CD4-positive, alpha-beta T cell (primary cell): ENCODE data around the gene OTX1. TPM values are rescaled to one million over a fixed set of nuclear protein-coding genes. Genes with fewer than 3 reads are reported as not detected.

Experiments used
- ATAC-seq: fragments of 200-7000 bp; cut with Tn5 transposase; one replicate; pipeline ENCODE4 v1.10.0; 2022; ENCODE audit warnings: mild to moderate bottlenecking; ENCODE audit not compliant: poor library complexity
- CTCF ChIA-PET: fragments of 350-600 bp; sonication (Branson Sonifier 250); formaldehyde crosslinking; loops from one replicate; lab custom pipeline; 2021; ENCODE audit warnings: antibody characterized with exemption, inconsistent platforms; lab: Charles Lee
- POLR2A ChIA-PET: fragments of 350-600 bp; sonication (Branson Sonifier 250); formaldehyde crosslinking; loops from one replicate; lab custom pipeline; 2021; ENCODE audit warnings: antibody characterized with exemption, inconsistent platforms; lab: Charles Lee
- DNase-seq, 14 experiments: peaks; one replicate each; pipeline ENCODE4 v3.0.0-alpha.2; 2013 to 2020; ENCODE audit warnings: mixed read lengths in 2 of 14
- H3K27ac ChIP-seq, 2 donors: one replicate each; pipeline versions ENCODE4 v1.5.1 to v1.7.0; 2013; ENCODE audit warnings: low read length in 2 of 2, low read depth in 1 of 2, mild to moderate bottlenecking in 1 of 2
- H3K27me3 ChIP-seq, 2 experiments: 1 replicate in 1 of 2; 2 replicates in 1 of 2; pipeline versions ENCODE4 v1.6.1 to v1.7.0; 2013; ENCODE audit warnings: low read length in 2 of 2, control low read depth in 1 of 2, mild to moderate bottlenecking in 1 of 2, moderate library complexity in 1 of 2; ENCODE audit not compliant: insufficient read depth in 2 of 2, control insufficient read depth in 1 of 2
- H3K36me3 ChIP-seq: one replicate; pipeline ENCODE4 v1.6.1; 2013; ENCODE audit warnings: low read length, control low read depth; ENCODE audit not compliant: insufficient read depth
- H3K4me1 ChIP-seq: one replicate; pipeline ENCODE4 v1.6.1; 2013; ENCODE audit warnings: low read length, control low read depth; ENCODE audit not compliant: insufficient read depth
- H3K4me3 ChIP-seq: one replicate; pipeline ENCODE4 v1.5.1; 2013; ENCODE audit warnings: mild to moderate bottlenecking, low read length, moderate library complexity
- H3K9me3 ChIP-seq, 2 experiments: 1 replicate in 1 of 2; 2 replicates in 1 of 2; pipeline versions ENCODE4 v1.6.1 to v1.7.0; 2013; ENCODE audit warnings: low read length in 2 of 2, mild to moderate bottlenecking in 2 of 2, control low read depth in 1 of 2, moderate library complexity in 1 of 2; ENCODE audit not compliant: control insufficient read depth in 1 of 2, insufficient read depth in 1 of 2
- H3K27ac Mint-ChIP-seq: one replicate; pipeline ENCODE4 v1.8.0; 2020; ENCODE audit warnings: mixed read lengths
- H3K27me3 Mint-ChIP-seq: one replicate; pipeline ENCODE4 v1.8.0; 2021; ENCODE audit warnings: mixed read lengths
- H3K36me3 Mint-ChIP-seq: one replicate; pipeline ENCODE4 v1.8.0; 2021; ENCODE audit warnings: low read depth, mixed read lengths
- H3K4me1 Mint-ChIP-seq: one replicate; pipeline ENCODE4 v1.8.0; 2021; ENCODE audit warnings: low read depth, mixed read lengths
- H3K4me3 Mint-ChIP-seq: one replicate; pipeline ENCODE4 v1.8.0; 2020; ENCODE audit warnings: mild to moderate bottlenecking, mixed read lengths
- H3K9me3 Mint-ChIP-seq: one replicate; pipeline ENCODE4 v1.8.0; 2020; ENCODE audit warnings: mixed read lengths
- intact Hi-C, 2 experiments: fragments of 100-400 bp; cut with DNase I in 1 of 2; cut with micrococcal nuclease in 1 of 2; formaldehyde crosslinking; loops; one replicate each; pipeline versions ENCODE4 v1.15.1 to v1.9.0; 2023 to 2025; cut with DNase I, micrococcal nuclease
- total RNA-seq, 174 experiments: library from RNA in 2 of 174; stranded (reverse) in 2 of 174; gene quantifications; one replicate each; pipeline ENCODE4 v1.2.3 and lab custom pipeline; 2021 to 2026
- TF ChIP-seq, protein P1 (sequence below): fragments of 200-600 bp; IDR thresholded peaks from one replicate; pipeline ENCODE4 v1.8.0; 2022; ENCODE audit warnings: antibody characterized with exemption, mild to moderate bottlenecking

Gene OTX1
- total RNA-seq, 2 experiments from 2014 or later, result not detected

DNA sequence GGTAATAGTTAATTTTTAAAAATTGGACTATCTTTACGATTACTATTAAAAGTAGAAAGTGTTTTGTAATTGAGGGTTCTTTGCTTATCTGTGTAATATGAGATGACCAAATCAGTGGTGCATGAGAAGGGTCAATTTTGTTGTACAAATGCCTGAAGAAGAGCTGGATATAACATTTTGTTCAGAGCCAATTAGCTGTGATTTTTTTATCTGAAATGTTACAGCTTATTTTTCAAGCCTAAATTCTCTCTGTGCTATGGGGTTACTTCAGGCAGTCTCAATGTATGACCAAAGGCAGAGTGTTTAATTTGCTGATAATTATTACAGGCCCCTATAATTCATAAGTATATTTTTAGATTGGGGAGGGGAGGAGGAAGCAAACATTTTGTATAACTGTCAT, 41.8 kb downstream of the OTX1 start:
- ChIA-PET CTCF (no interaction called here), POLR2A (no interaction called here)
- Histone ChIP-seq H3K9me3 (no peaks in the 10 kb centered on the region), H3K36me3 (no peaks in the 10 kb centered on the region), H3K4me1 (no peaks in the 10 kb centered on the region), H3K4me3 (no peak overlapping the region), H3K27me3 (no peaks in the 10 kb centered on the region), H3K27ac (no peak overlapping the region)
- Mint-ChIP-seq H3K4me1 (no peaks in the 10 kb centered on the region), H3K4me3 (no peak overlapping the region), H3K27me3 (peaks cover 21% of the 10 kb centered on the region), H3K9me3 (peaks cover 6% of the 10 kb centered on the region), H3K36me3 (no peaks in the 10 kb centered on the region), H3K27ac (no peak overlapping the region)
- intact Hi-C loops, result no loop called here
- no peak for ATAC-seq
- DNase-seq, result no peak
- TF ChIP-seq, protein P1, sequence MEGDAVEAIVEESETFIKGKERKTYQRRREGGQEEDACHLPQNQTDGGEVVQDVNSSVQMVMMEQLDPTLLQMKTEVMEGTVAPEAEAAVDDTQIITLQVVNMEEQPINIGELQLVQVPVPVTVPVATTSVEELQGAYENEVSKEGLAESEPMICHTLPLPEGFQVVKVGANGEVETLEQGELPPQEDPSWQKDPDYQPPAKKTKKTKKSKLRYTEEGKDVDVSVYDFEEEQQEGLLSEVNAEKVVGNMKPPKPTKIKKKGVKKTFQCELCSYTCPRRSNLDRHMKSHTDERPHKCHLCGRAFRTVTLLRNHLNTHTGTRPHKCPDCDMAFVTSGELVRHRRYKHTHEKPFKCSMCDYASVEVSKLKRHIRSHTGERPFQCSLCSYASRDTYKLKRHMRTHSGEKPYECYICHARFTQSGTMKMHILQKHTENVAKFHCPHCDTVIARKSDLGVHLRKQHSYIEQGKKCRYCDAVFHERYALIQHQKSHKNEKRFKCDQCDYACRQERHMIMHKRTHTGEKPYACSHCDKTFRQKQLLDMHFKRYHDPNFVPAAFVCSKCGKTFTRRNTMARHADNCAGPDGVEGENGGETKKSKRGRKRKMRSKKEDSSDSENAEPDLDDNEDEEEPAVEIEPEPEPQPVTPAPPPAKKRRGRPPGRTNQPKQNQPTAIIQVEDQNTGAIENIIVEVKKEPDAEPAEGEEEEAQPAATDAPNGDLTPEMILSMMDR, result no peak

- Mint-ChIP-seq H3K36me3 (no peaks in the 10 kb centered on the region), H3K4me3 (no peak overlapping the region), H3K9me3 (peaks cover 6% of the 10 kb centered on the region), H3K4me1 (no peaks in the 10 kb centered on the region), H3K27ac (no peak overlapping the region), H3K27me3 (peaks cover 21% of the 10 kb centered on the region)
- DNase-seq (no peak), ATAC-seq (no peak)
- Histone ChIP-seq H3K4me1 (no peaks in the 10 kb centered on the region), H3K9me3 (no peaks in the 10 kb centered on the region), H3K4me3 (no peak overlapping the region), H3K27ac (no peak overlapping the region), H3K27me3 (no peaks in the 10 kb centered on the region), H3K36me3 (no peaks in the 10 kb centered on the region)
- ChIA-PET POLR2A (no interaction called here), CTCF (no interaction called here)
- TF ChIP-seq, protein P1, result no peak
- intact Hi-C loops, result no loop called here
These were observed 42.2 kb downstream of the OTX1 start for GRCh38 chr2:63092857-63093256.

- no peaks in the 10 kb centered on the region for H3K4me1 ChIP-seq
- no peak overlapping the region for H3K27ac ChIP-seq
- H3K9me3 ChIP-seq, result no peaks in the 10 kb centered on the region
- DNase-seq, result no peak
- H3K27me3 Mint-ChIP-seq, result peaks cover 21% of the 10 kb centered on the region
- POLR2A ChIA-PET, result no interaction called here
- H3K27me3 ChIP-seq, result no peaks in the 10 kb centered on the region
- H3K27ac Mint-ChIP-seq, result no peak overlapping the region
- H3K36me3 Mint-ChIP-seq, result no peaks in the 10 kb centered on the region
- H3K4me1 Mint-ChIP-seq, result no peaks in the 10 kb centered on the region
- no peaks in the 10 kb centered on the region for H3K36me3 ChIP-seq
- TF ChIP-seq, protein P1, result no peak
- intact Hi-C loops, result no loop called here
- no peak overlapping the region for H3K4me3 Mint-ChIP-seq
- no peak overlapping the region for H3K4me3 ChIP-seq
- H3K9me3 Mint-ChIP-seq, result peaks cover 6% of the 10 kb centered on the region
- CTCF ChIA-PET, result no interaction called here
- ATAC-seq, result no peak
These were observed 42.9 kb downstream of the OTX1 start for GRCh38 chr2:63093502-63093901.
